Stimulated activated naive CD8-positive, alpha-beta T cell treated with anti-CD3 and anti-CD28 coated beads, Interleukin-15, amount 100 ng/mL, for 72 hours (primary cell): Measurements from ENCODE around the gene MASP2.
"Not testable (repeated sequence)": the region's sequence is repeated elsewhere in the genome, so short reads cannot be mapped to it uniquely, and the experiment has no call there.

ENCODE experiments used
- ATAC-seq: fragments of 150-1000 bp; cut with Tn5 transposase; 2 replicates; pipeline ENCODE4 v1.10.0; 2021; ENCODE audit warnings: mild to moderate bottlenecking, moderate library complexity
- DNase-seq, 2 donors: peaks; one replicate each; pipeline ENCODE4 v3.0.0; 2021 to 2022
- H3K27ac Mint-ChIP-seq, 2 donors: one replicate each; pipeline ENCODE4 v1.8.0; 2022; ENCODE audit warnings: mild to moderate bottlenecking in 2 of 2, mixed read lengths in 2 of 2, moderate library complexity in 2 of 2
- H3K27me3 Mint-ChIP-seq: one replicate; pipeline ENCODE4 v1.8.0; 2022; ENCODE audit warnings: mixed read lengths
- H3K4me1 Mint-ChIP-seq: one replicate; pipeline ENCODE4 v1.8.0; 2022; ENCODE audit warnings: mild to moderate bottlenecking, mixed read lengths
- H3K4me3 Mint-ChIP-seq, 2 donors: one replicate each; pipeline ENCODE4 v1.8.0; 2022; ENCODE audit warnings: mild to moderate bottlenecking in 2 of 2, mixed read lengths in 2 of 2, moderate library complexity in 1 of 2
- H3K9me3 Mint-ChIP-seq, 2 donors: one replicate each; pipeline ENCODE4 v1.8.0; 2022; ENCODE audit warnings: mixed read lengths in 2 of 2

MASP2 gene

DNA sequence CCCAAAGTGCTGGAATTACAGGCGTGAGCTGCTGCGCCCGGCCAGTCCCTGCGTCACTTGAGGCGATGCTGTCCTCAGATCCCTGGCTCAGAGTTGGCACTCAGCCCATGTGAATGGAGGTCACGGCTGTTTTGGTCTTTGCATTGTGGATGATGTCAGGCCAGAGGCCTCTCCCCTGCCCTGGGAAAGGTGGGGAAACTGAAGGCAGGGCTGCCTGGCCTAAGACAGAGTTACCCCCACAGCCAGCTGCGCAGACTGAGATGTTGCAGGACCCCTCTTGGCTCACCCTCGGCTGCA, 821 bp downstream of the MASP2 start:
- DNase-seq = no peak
- Mint-ChIP-seq H3K27me3 (no peaks in the 10 kb centered on the region), H3K9me3 (no peaks in the 10 kb centered on the region), H3K27ac (no peak overlapping the region), H3K4me1 (no peaks in the 10 kb centered on the region), H3K4me3 (no peak overlapping the region)
- ATAC-seq = no peak

DNA sequence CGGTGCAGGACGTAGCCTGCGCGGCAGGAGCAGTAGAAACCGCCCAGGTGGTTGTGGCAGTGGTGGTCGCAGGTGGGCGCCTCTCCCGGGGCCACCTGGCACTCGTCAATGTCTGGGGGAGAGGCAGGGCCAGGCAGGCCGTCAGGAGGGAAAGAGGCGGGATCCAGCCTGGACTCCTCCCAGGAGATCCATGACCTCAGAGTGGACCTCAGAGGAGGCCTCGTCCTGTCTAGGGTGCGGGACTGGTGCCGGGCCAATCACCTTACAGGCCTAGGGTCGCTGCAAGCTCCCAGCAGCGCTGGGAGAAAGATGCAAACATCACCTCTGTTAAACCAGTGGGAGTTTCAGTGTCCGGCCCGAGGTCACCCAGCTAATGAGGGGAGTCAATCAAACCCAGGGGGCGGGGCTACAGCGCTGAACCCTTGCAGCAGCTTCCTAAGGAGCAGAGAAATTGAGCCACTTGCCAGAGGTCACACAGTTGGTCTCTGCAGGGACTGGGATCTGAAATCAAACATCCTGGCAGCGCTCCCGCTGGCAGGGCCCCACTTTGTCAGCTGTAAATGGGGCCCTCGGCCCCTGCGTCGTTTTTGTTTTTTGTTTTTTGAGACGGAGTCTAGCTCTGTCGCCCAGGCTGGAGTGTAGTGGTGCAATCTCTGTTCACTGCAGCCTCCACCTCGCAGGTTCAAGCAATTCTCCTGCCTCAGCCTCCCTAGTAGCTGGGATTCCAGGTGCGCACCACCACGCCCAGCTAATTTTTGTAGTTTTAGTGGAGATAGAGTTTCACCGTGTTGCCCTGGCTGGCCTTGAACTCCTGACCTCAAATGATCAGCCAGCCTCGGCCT, 1.4 kb downstream of the MASP2 start:
- no peaks in the 10 kb centered on the region for H3K4me1 Mint-ChIP-seq

GRCh38 chr1:11044849-11045427, 2.1 kb downstream of the MASP2 start:
- no peaks in the 10 kb centered on the region for H3K27me3 Mint-ChIP-seq
- peak overlapping the region in 1 of 2 donors; percentile 35 for H3K27ac Mint-ChIP-seq
- H3K9me3 Mint-ChIP-seq = no peaks in the 10 kb centered on the region

More for the DNA sequence above, 1.4 kb downstream of the MASP2 start:
- ATAC-seq (peak; percentile 21), DNase-seq (no peak)
- H3K27me3 Mint-ChIP-seq = no peaks in the 10 kb centered on the region
- H3K4me3 Mint-ChIP-seq = no peak overlapping the region
- H3K27ac Mint-ChIP-seq = peak overlapping the region in 1 of 2 donors; percentile 6
- no peaks in the 10 kb centered on the region for H3K9me3 Mint-ChIP-seq

DNA sequence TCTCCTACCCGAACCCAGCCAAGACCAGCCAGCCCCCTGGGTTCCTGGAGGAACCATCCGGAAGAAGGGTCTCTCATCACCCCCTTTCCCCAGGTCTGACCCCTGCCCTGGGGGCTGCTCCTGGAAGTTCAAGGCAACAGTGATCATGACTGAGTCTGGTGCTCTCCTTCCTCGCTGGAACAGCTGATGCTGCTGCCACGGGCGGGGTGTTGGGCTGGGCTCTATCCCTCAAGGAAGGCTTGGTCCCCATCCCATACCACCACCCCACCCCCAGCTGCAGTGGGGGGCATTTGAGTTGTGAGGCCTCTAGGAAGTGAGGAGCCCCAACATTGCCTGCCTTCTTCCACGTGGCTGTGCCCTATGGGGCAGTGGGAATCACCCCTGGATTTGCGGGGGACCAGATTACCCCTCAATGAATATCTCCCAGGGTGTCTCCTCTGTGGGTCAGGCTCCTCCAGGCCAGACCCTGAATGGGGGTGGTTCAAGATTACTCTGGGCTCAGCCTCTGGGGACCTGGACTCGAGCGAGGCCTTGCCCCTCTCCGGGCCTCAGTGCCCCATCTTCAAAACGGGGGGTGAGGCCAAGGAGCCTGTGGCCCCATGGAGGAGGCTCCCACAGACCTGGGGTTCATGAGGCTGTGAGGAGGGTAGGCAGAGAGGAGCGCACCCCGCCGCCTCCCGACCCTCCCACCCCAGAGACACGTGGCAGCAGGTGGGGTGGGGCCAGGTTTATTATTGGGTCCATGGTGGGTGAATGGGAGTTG, 2.8 kb downstream of the MASP2 start:
- Mint-ChIP-seq H3K4me3 (no peak overlapping the region), H3K27ac (peak overlapping the region in 1 of 2 donors; percentile 35), H3K27me3 (no peaks in the 10 kb centered on the region), H3K9me3 (no peaks in the 10 kb centered on the region), H3K4me1 (no peaks in the 10 kb centered on the region)
- ATAC-seq (peak; percentile 37), DNase-seq (no peak)

More at GRCh38 chr1:11044849-11045427, 2.1 kb downstream of the MASP2 start:
- Mint-ChIP-seq H3K4me1 (no peaks in the 10 kb centered on the region), H3K4me3 (no peak overlapping the region)
- ATAC-seq (peak; percentile 19), DNase-seq (no peak)

DNA sequence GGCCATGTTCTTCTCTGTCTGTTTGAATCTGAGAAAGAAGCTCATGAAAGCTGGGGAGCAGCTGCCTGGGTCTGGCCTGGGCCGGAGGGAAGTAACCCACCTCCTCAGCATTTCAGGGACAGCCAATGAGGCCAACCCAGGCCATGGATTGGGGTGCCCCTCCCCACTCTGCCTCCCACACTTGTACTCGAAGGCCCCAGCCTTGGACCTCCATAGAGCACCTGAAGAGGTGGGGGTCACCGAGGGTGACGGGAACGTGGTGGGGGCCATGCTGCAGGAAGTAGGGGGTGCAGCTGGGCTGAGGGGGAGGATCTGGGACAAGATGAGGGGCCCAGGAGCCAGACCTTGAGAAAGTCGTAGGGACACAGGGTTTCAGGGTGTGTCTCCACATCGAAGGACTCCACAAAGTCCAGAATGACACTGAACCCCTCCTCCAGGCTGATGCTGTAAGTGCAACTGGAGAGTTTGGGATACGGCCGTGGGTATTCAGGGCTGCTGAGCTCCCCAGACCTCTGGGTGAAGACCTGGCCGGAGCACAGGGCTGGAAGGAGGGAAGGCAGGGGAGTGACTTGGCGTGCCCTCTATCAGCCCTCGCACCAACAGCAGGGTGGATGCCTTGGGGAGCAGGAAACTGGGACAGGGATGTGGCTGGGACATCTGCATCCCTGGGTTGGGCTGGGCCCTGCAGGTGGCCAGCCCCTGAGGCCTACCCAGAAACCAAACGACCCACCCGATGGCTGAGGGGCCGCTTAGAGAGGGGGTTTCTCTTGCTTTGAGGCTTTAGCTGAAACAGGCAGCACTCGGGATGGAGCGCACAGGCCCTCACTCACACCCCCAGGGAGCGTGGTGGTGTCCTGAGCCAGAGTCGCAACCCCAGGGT, 3.8 kb downstream of the MASP2 start:
- H3K27me3 Mint-ChIP-seq = no peaks in the 10 kb centered on the region
- DNase-seq (no peak), ATAC-seq (peak; percentile 12)
- H3K27ac Mint-ChIP-seq = no peak overlapping the region
- H3K9me3 Mint-ChIP-seq = no peaks in the 10 kb centered on the region
- no peaks in the 10 kb centered on the region for H3K4me1 Mint-ChIP-seq
- no peak overlapping the region for H3K4me3 Mint-ChIP-seq

DNA sequence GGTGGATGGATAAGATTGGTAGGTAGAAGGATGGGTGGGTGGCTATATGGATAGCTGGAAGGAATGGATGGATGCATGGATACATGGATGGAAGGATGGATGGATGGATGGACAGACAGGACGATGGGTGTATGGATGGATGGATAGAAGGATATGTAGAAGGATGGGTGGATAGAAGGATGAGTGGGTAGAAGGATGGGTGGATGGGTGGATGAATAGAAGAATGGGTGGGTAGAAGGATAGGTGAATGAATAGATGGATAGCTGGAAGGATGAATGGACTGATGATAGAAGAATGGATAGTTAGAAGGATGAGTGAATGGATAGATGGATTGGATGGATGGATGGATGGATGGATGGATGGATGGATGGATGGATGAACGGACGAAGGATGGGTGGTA, 5.0 kb downstream of the MASP2 start:
- ATAC-seq (no peak), DNase-seq (no peak)
- Mint-ChIP-seq H3K27me3 (no peaks in the 10 kb centered on the region), H3K9me3 (no peaks in the 10 kb centered on the region), H3K4me1 (no peaks in the 10 kb centered on the region), H3K4me3 (no peak overlapping the region), H3K27ac (no peak overlapping the region)

DNA sequence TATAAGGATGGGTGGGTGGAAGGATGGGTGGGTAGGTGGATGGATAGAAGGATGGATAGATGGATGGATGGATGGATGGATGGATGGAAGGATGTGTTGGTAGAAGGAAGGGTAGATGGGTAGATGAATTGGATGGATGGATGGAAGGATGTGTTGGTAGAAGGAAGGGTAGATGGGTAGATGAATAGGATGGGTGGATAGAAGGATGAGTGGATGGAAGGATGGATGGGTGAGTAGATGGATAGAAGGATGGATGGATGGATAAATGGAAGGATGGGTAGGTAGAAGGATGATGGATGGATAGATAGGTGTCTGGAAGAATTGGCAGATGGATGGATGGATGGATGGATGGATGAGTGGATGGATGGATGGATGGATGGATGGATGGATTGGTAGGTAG, 6.0 kb downstream of the MASP2 start:
- DNase-seq (no peak), ATAC-seq (no peak)
- Mint-ChIP-seq H3K4me3 (no peak overlapping the region), H3K27ac (no peak overlapping the region), H3K4me1 (no peaks in the 10 kb centered on the region), H3K9me3 (no peaks in the 10 kb centered on the region), H3K27me3 (no peaks in the 10 kb centered on the region)

GRCh38 chr1:11040105-11040429, 7.0 kb downstream of the MASP2 start:
- not testable (repeated sequence) for H3K27ac Mint-ChIP-seq, H3K9me3 Mint-ChIP-seq, DNase-seq

GRCh38 chr1:11039351-11040104, 7.5 kb downstream of the MASP2 start:
- Mint-ChIP-seq H3K4me3 (no peak overlapping the region), H3K27ac (no peak overlapping the region), H3K27me3 (no peaks in the 10 kb centered on the region), H3K4me1 (no peaks in the 10 kb centered on the region), H3K9me3 (no peaks in the 10 kb centered on the region)
- DNase-seq = no peak
- ATAC-seq = no peak

More at GRCh38 chr1:11040105-11040429, 7.0 kb downstream of the MASP2 start:
- not testable (repeated sequence) for H3K4me3 Mint-ChIP-seq, H3K4me1 Mint-ChIP-seq, ATAC-seq, H3K27me3 Mint-ChIP-seq

GRCh38 chr1:11037740-11038182, 9.3 kb downstream of the MASP2 start:
- no peaks in the 10 kb centered on the region for H3K4me1 Mint-ChIP-seq
- H3K9me3 Mint-ChIP-seq = no peaks in the 10 kb centered on the region
- DNase-seq (peak; percentile 84 to 85), ATAC-seq (peak; percentile 97)
- H3K4me3 Mint-ChIP-seq = no peak overlapping the region
- H3K27ac Mint-ChIP-seq = no peak overlapping the region
- no peaks in the 10 kb centered on the region for H3K27me3 Mint-ChIP-seq

GRCh38 chr1:11037019-11037739, 9.9 kb downstream of the MASP2 start:
- H3K4me3 Mint-ChIP-seq, H3K4me1 Mint-ChIP-seq, H3K9me3 Mint-ChIP-seq, DNase-seq, H3K27me3 Mint-ChIP-seq, ATAC-seq, H3K27ac Mint-ChIP-seq: not testable (repeated sequence)

DNA sequence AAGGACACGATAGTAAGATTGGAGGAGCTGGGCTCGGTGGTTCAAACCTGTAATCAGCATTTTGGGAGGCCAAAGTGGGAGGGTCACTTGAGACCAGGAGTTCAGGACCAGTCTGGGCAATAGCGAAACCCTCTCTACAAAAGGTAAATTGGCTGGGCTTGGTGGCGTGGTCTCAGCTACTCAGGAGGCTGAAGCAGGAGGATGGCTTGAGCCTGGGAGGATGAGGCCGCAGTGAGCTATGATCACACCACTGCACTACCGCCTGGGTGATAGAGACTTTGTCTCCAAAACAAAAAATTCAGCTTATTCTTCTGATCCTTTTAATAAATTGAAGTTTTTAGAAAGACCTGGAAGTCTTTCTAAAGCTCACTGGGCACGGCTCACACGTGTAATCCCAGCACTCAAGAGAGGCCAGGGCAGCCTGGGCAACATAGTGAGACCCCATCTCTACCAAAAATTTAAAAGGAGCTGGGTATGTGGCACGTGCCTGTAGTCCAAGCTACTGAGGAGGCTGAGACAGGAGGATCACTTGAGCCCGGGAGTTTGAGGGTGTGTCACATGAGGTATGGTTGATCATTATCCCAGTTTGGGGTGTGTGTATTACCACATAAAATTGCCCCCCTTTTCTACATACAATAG, 15.3 kb downstream of the MASP2 start:
- Mint-ChIP-seq H3K4me1 (no peaks in the 10 kb centered on the region), H3K27me3 (no peaks in the 10 kb centered on the region), H3K4me3 (no peak overlapping the region), H3K27ac (no peak overlapping the region), H3K9me3 (no peaks in the 10 kb centered on the region)
- peak; percentile 15 for ATAC-seq
- no peak for DNase-seq

DNA sequence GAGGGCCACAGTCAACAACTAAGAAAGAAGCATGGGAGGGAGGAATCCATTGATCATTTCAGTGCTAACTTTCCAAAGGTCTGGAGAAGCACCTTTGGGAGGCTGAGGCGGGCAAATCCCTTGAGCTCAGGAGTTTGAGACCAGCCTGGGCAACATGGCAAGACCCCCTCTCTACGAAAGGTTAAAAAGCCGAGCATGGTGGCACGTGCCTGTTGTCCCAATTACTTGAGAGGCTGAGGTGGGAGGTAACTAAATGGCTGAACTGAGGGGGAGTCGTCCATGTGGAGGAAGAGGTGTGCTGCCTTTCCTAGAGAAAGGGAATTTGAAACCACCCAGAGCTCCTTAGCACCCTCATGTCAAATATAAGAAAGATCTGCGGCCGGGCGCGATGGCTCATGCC, 16.2 kb downstream of the MASP2 start:
- ATAC-seq (no peak), DNase-seq (no peak)
- H3K27me3 Mint-ChIP-seq = no peaks in the 10 kb centered on the region
- H3K9me3 Mint-ChIP-seq = no peaks in the 10 kb centered on the region
- H3K4me3 Mint-ChIP-seq = no peak overlapping the region
- H3K4me1 Mint-ChIP-seq = no peaks in the 10 kb centered on the region
- no peak overlapping the region for H3K27ac Mint-ChIP-seq

DNA sequence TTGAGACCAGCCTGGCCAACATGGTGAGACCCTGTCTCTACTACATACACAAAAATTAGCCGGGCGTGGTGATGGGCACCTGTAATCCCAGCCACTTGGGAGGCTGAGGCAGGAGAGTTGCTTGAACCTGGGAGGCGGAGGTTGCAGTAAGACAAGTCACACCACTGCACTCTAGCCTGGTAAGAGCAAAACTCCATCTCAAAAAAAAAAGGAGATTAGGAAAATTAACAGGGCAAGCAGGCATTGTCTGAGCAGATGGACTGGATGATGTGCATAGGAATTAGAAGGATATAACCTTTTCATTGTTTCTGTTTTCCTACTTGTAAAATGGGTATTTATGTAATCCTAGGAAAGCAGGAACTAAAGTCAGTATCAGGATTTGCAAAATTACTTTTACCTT, 19.0 kb downstream of the MASP2 start:
- no peak overlapping the region for H3K27ac Mint-ChIP-seq
- ATAC-seq (no peak), DNase-seq (no peak)
- H3K9me3 Mint-ChIP-seq = no peaks in the 10 kb centered on the region
- H3K4me3 Mint-ChIP-seq = no peak overlapping the region
- H3K27me3 Mint-ChIP-seq = no peaks in the 10 kb centered on the region
- H3K4me1 Mint-ChIP-seq = peaks cover 17% of the 10 kb centered on the region
